ENCODE measurements around the gene RFXANK. TPM values are rescaled to one million over a fixed set of nuclear protein-coding genes. Genes with fewer than 3 reads are reported as not detected.

RFXANK gene
- total and polyA plus RNA-seq, 3 experiments from 2014 or later: 71.2 to 101 (median 98.4) TPM

GRCh38 chr19:19204181-19204580 lies 12.1 kb downstream of the RFXANK start:
- Mint-ChIP-seq H3K27me3 (peaks cover 4 to 7% of the 10 kb centered on the region in 2 donors), H3K9me3 (no peaks in the 10 kb centered on the region), H3K4me1 (peaks cover 28 to 35% (median 30%) of the 10 kb centered on the region in 3 donors), H3K4me3 (peak overlapping the region; percentile 56 to 98 (median 94)), H3K27ac (peak overlapping the region in 5 of 8 donors; percentile 29 to 93 (median 57)), H3K36me3 (peaks cover 0 to 18% (median 0%) of the 10 kb centered on the region in 3 donors)
- no peak overlapping the region for H3K4me3 ChIP-seq (ENCODE audit: low read length)
- DNase-seq: no peak
- H3K4me1 ChIP-seq (ENCODE audit: insufficient read depth, low read length): peaks cover 27% of the 10 kb centered on the region
- no peaks in the 10 kb centered on the region for H3K9me3 ChIP-seq (ENCODE audit: low read length)
- H3K27me3 ChIP-seq (ENCODE audit: insufficient read depth, low read length, poor library complexity, severe bottlenecking): no peaks in the 10 kb centered on the region
- peaks cover 5% of the 10 kb centered on the region for H3K36me3 ChIP-seq (ENCODE audit: insufficient read depth, low read length)
- H3K27ac ChIP-seq (ENCODE audit: low read depth, low read length): no peak overlapping the region
- CTCF ChIA-PET: interaction anchor here (1.0 to 1.2 kb wide), 2 partner anchors 11 to 21 kb away, joined by 3 read pairs; no protein-coding TSS in a partner anchor
- POLR2A ChIA-PET: interaction anchor here (0.7 to 3.9 kb wide), 2 partner anchors 12 to 572 kb away, joined by 4 to 36 read pairs; partner anchors contain the start of genes BORCS8 and RFXANK

- ChIA-PET CTCF (interaction anchor here (0.7 to 0.8 kb wide), 2 partner anchors 20 to 31 kb away, joined by 3 read pairs; no protein-coding TSS in a partner anchor), POLR2A (no interaction called here)
- H3K36me3 ChIP-seq (ENCODE audit: insufficient read depth, low read length): peaks cover 5% of the 10 kb centered on the region
- Mint-ChIP-seq H3K4me1 (peaks cover 28 to 35% (median 30%) of the 10 kb centered on the region in 3 donors), H3K4me3 (peak overlapping the region in 2 of 7 donors; percentile 49 to 95), H3K36me3 (peaks cover 0 to 12% (median 0%) of the 10 kb centered on the region in 3 donors), H3K27ac (peak overlapping the region in 1 of 8 donors; percentile 60), H3K9me3 (no peaks in the 10 kb centered on the region), H3K27me3 (peaks cover 8 to 15% of the 10 kb centered on the region in 2 donors)
- no peaks in the 10 kb centered on the region for H3K9me3 ChIP-seq (ENCODE audit: low read length)
- H3K4me3 ChIP-seq (ENCODE audit: low read length): no peak overlapping the region
- H3K27ac ChIP-seq (ENCODE audit: low read depth, low read length): no peak overlapping the region
- no peak for DNase-seq
- no peaks in the 10 kb centered on the region for H3K27me3 ChIP-seq (ENCODE audit: insufficient read depth, low read length, poor library complexity, severe bottlenecking)
- peaks cover 27% of the 10 kb centered on the region for H3K4me1 ChIP-seq (ENCODE audit: insufficient read depth, low read length)
These were observed 13.7 kb downstream of the RFXANK start for GRCh38 chr19:19205416-19206410.

GRCh38 chr19:19206938-19207337 lies 14.9 kb downstream of the RFXANK start:
- Histone ChIP-seq H3K27ac (ENCODE audit: low read depth, low read length) (no peak overlapping the region), H3K4me3 (ENCODE audit: low read length) (no peak overlapping the region), H3K9me3 (ENCODE audit: low read length) (no peaks in the 10 kb centered on the region), H3K36me3 (ENCODE audit: insufficient read depth, low read length) (no peaks in the 10 kb centered on the region), H3K4me1 (ENCODE audit: insufficient read depth, low read length) (peaks cover 25% of the 10 kb centered on the region), H3K27me3 (ENCODE audit: insufficient read depth, low read length, poor library complexity, severe bottlenecking) (peaks cover 5% of the 10 kb centered on the region)
- POLR2A ChIA-PET: no interaction called here
- no peaks in the 10 kb centered on the region for H3K9me3 Mint-ChIP-seq
- H3K36me3 Mint-ChIP-seq: peaks cover 0 to 10% (median 0%) of the 10 kb centered on the region in 3 donors
- peak overlapping the region in 5 of 7 donors; percentile 6 to 47 (median 32) for H3K4me3 Mint-ChIP-seq
- CTCF ChIA-PET: interaction anchor here (0.8 kb wide), 1 partner anchor 22 kb away, joined by 3 read pairs; no protein-coding TSS in a partner anchor
- H3K27ac Mint-ChIP-seq: peak overlapping the region in 2 of 8 donors; percentile 59 to 92
- H3K27me3 Mint-ChIP-seq: peaks cover 14 to 23% of the 10 kb centered on the region in 2 donors
- peaks cover 28 to 33% (median 29%) of the 10 kb centered on the region in 3 donors for H3K4me1 Mint-ChIP-seq
- DNase-seq: no peak

- peak overlapping the region in 5 of 8 donors; percentile 14 to 70 (median 57) for H3K27ac Mint-ChIP-seq
- Histone ChIP-seq H3K27ac (ENCODE audit: low read depth, low read length) (no peak overlapping the region), H3K9me3 (ENCODE audit: low read length) (no peaks in the 10 kb centered on the region), H3K36me3 (ENCODE audit: insufficient read depth, low read length) (no peaks in the 10 kb centered on the region), H3K27me3 (ENCODE audit: insufficient read depth, low read length, poor library complexity, severe bottlenecking) (peaks cover 12% of the 10 kb centered on the region), H3K4me3 (ENCODE audit: low read length) (no peak overlapping the region), H3K4me1 (ENCODE audit: insufficient read depth, low read length) (peaks cover 16% of the 10 kb centered on the region)
- ChIA-PET CTCF (no interaction called here), POLR2A (no interaction called here)
- peak overlapping the region in 5 of 7 donors; percentile 6 to 87 (median 25) for H3K4me3 Mint-ChIP-seq
- H3K36me3 Mint-ChIP-seq: peaks cover 0 to 4% (median 0%) of the 10 kb centered on the region in 3 donors
- DNase-seq: no peak
- H3K27me3 Mint-ChIP-seq: peaks cover 21 to 26% of the 10 kb centered on the region in 2 donors
- H3K9me3 Mint-ChIP-seq: no peaks in the 10 kb centered on the region
- H3K4me1 Mint-ChIP-seq: peaks cover 18 to 24% (median 20%) of the 10 kb centered on the region in 3 donors
These were observed 15.8 kb downstream of the RFXANK start for GRCh38 chr19:19207637-19208572.

GRCh38 chr19:19209372-19209771 lies 17.3 kb downstream of the RFXANK start:
- Histone ChIP-seq H3K9me3 (ENCODE audit: low read length) (no peaks in the 10 kb centered on the region), H3K36me3 (ENCODE audit: insufficient read depth, low read length) (no peaks in the 10 kb centered on the region), H3K27ac (ENCODE audit: low read depth, low read length) (no peak overlapping the region), H3K27me3 (ENCODE audit: insufficient read depth, low read length, poor library complexity, severe bottlenecking) (peaks cover 23% of the 10 kb centered on the region), H3K4me1 (ENCODE audit: insufficient read depth, low read length) (peaks cover 16% of the 10 kb centered on the region), H3K4me3 (ENCODE audit: low read length) (no peak overlapping the region)
- CTCF ChIA-PET: no interaction called here
- Mint-ChIP-seq H3K4me1 (peaks cover 13 to 18% (median 15%) of the 10 kb centered on the region in 3 donors), H3K36me3 (peaks cover 0 to 2% (median 0%) of the 10 kb centered on the region in 3 donors), H3K4me3 (no peak overlapping the region), H3K9me3 (no peaks in the 10 kb centered on the region), H3K27me3 (peaks cover 32 to 36% of the 10 kb centered on the region in 2 donors), H3K27ac (no peak overlapping the region)
- no peak for DNase-seq
- POLR2A ChIA-PET: interaction anchor here (0.5 kb wide), 1 partner anchor 33 kb away, joined by 3 read pairs; no protein-coding TSS in a partner anchor

GRCh38 chr19:19211499-19212420 lies 19.7 kb downstream of the RFXANK start, which contains the start of gene NCAN:
NCAN (plus strand) TSS chr19:19211958; CDS start chr19:19216954, 4,996 bp downstream.
- Histone ChIP-seq H3K36me3 (ENCODE audit: insufficient read depth, low read length) (no peaks in the 10 kb centered on the region), H3K27me3 (ENCODE audit: insufficient read depth, low read length, poor library complexity, severe bottlenecking) (peaks cover 28% of the 10 kb centered on the region), H3K4me1 (ENCODE audit: insufficient read depth, low read length) (peaks cover 14% of the 10 kb centered on the region), H3K4me3 (ENCODE audit: low read length) (no peak within 1 kb of the TSS), H3K27ac (ENCODE audit: low read depth, low read length) (no peak within 1 kb of the TSS), H3K9me3 (ENCODE audit: low read length) (no peaks in the 10 kb centered on the region)
- peaks cover 36 to 49% of the 10 kb centered on the region in 2 donors for H3K27me3 Mint-ChIP-seq
- H3K9me3 Mint-ChIP-seq: no peaks in the 10 kb centered on the region
- H3K4me3 Mint-ChIP-seq: no peak within 1 kb of the TSS
- peaks cover 11 to 16% (median 12%) of the 10 kb centered on the region in 3 donors for H3K4me1 Mint-ChIP-seq
- CTCF ChIA-PET: no interaction called here
- DNase-seq: no peak
- H3K36me3 Mint-ChIP-seq: peaks cover 0 to 9% (median 0%) of the 10 kb centered on the region in 3 donors
- POLR2A ChIA-PET: no interaction called here
- H3K27ac Mint-ChIP-seq: peak within 1 kb of the TSS in 2 of 8 donors; percentile 3 to 41
